Body of pancreas (tissue), 2 donors: ENCODE results near the gene GNB2. TPM values are rescaled to one million over a fixed set of nuclear protein-coding genes. Genes with fewer than 3 reads are reported as not detected.

Experiments used
- total RNA-seq, 2 donors: library from RNA; depleted of rRNA; stranded (reverse); fragments of >200 nt; gene quantifications; one replicate each; pipeline ENCODE4 v1.1.0, GENCODE V29; 2016

The GNB2 gene
- total RNA-seq, 2 donors from 2014 or later: 106 to 123 TPM

Other genes with a start within 250 kb of the GNB2 start
- gene ZCWPW1, start 245.0 kb upstream of the GNB2 start, total RNA-seq: 1 to 10 TPM; 1.6 to 3.3 TPM
- 10 to 100 TPM; 14.0 to 34.9 TPM for gene MEPCE, start 243.9 kb upstream of the GNB2 start, total RNA-seq
- 10 to 100 TPM; 39.4 to 69.2 TPM for gene PPP1R35, start 237.2 kb upstream of the GNB2 start, total RNA-seq
- 1 to 10 TPM in 1 of 2 donors, not detected in 1; 1.0 TPM for gene SPACDR, start 209.5 kb upstream of the GNB2 start, total RNA-seq
- 10 to 100 TPM; 16.6 to 34.9 TPM for gene TSC22D4, start 194.5 kb upstream of the GNB2 start, total RNA-seq
- gene NYAP1, start 189.8 kb upstream of the GNB2 start, total RNA-seq: 1 to 10 TPM; 1.0 to 1.3 TPM
- gene AGFG2, start 134.5 kb upstream of the GNB2 start, total RNA-seq: 10 to 100 TPM; 20.4 to 24.6 TPM
- gene SAP25, start 99.8 kb upstream of the GNB2 start, total RNA-seq: not detected
- 100 to 1,000 TPM in 1 of 2 donors, 10 to 100 TPM in 1; 25.4 to 121 TPM for gene LRCH4, start 87.6 kb upstream of the GNB2 start, total RNA-seq
- 1 to 10 TPM; 1.8 to 5.3 TPM for gene FBXO24, start 87.4 kb upstream of the GNB2 start, total RNA-seq
- gene PCOLCE, start 71.4 kb upstream of the GNB2 start, total RNA-seq: 10 to 100 TPM in 1 of 2 donors, 1 to 10 TPM in 1; 7.3 to 24.1 TPM
- gene MOSPD3, start 61.2 kb upstream of the GNB2 start, total RNA-seq: 1 to 10 TPM; 6.9 to 8.6 TPM
- under 1 TPM in 1 of 2 donors, not detected in 1; 0.26 TPM for gene TFR2, start 32.2 kb upstream of the GNB2 start, total RNA-seq
- under 1 TPM in 1 of 2 donors, not detected in 1; 0.52 TPM for gene ACTL6B, start 17.3 kb upstream of the GNB2 start, total RNA-seq
- 10 to 100 TPM; 25.2 to 49.4 TPM for gene GIGYF1, start 20.5 kb downstream of the GNB2 start, total RNA-seq
- gene POP7, start 32.4 kb downstream of the GNB2 start, total RNA-seq: 10 to 100 TPM; 17.1 to 20.8 TPM
- 1 to 10 TPM; 1.3 to 2.6 TPM for gene EPO, start 46.7 kb downstream of the GNB2 start, total RNA-seq
- not detected for gene ZAN, start 59.9 kb downstream of the GNB2 start, total RNA-seq
- 10 to 100 TPM; 33.6 to 46.4 TPM for gene EPHB4, start 153.8 kb downstream of the GNB2 start, total RNA-seq
- gene SLC12A9, start 179.0 kb downstream of the GNB2 start, total RNA-seq: 10 to 100 TPM; 12.7 to 38.9 TPM
- 10 to 100 TPM; 34.9 to 43.6 TPM for gene TRIP6, start 193.6 kb downstream of the GNB2 start, total RNA-seq
- 10 to 100 TPM; 54.7 to 60.7 TPM for gene SRRT, start 201.4 kb downstream of the GNB2 start, total RNA-seq
- 1 to 10 TPM; 6.2 to 7.9 TPM for gene UFSP1, start 216.0 kb downstream of the GNB2 start, total RNA-seq
- 1 to 10 TPM; 6.2 to 7.3 TPM for gene ACHE, start 222.1 kb downstream of the GNB2 start, total RNA-seq